Activated CD8-positive, alpha-beta memory T cell treated with anti-CD3 and anti-CD28 coated beads, Interleukin-2, amount 10 ng/mL, durations not matched to agents 7 days and 5 days (primary cell): ENCODE measurements around the gene SLPI. TPM values are rescaled to one million over a fixed set of nuclear protein-coding genes. Genes with fewer than 3 reads are reported as not detected.

Experiments used
- ATAC-seq: fragments of 150-1000 bp; cut with Tn5 transposase; one replicate; pipeline ENCODE4 v1.10.0; 2021; ENCODE audit warnings: moderate library complexity
- CTCF ChIA-PET: fragments of 350-600 bp; sonication (Branson Sonifier 250); formaldehyde crosslinking; loops from one replicate; lab custom pipeline; 2021; ENCODE audit warnings: antibody characterized with exemption; lab: Charles Lee
- DNase-seq: peaks from one replicate; pipeline ENCODE4 v3.0.0-alpha.2; 2020
- H3K27ac Mint-ChIP-seq: one replicate; pipeline ENCODE4 v1.8.0; 2021; ENCODE audit warnings: mild to moderate bottlenecking, mixed read lengths
- H3K27me3 Mint-ChIP-seq: one replicate; pipeline ENCODE4 v1.8.0; 2021; ENCODE audit warnings: mixed read lengths
- H3K36me3 Mint-ChIP-seq: one replicate; pipeline ENCODE4 v1.8.0; 2021; ENCODE audit warnings: mild to moderate bottlenecking, mixed read lengths
- H3K4me1 Mint-ChIP-seq: one replicate; pipeline ENCODE4 v1.8.0; 2021; ENCODE audit warnings: mixed read lengths
- H3K4me3 Mint-ChIP-seq: one replicate; pipeline ENCODE4 v1.8.0; 2021; ENCODE audit warnings: mild to moderate bottlenecking, moderate library complexity, mixed read lengths
- H3K9me3 Mint-ChIP-seq: one replicate; pipeline ENCODE4 v1.8.0; 2022; ENCODE audit warnings: low read depth, mixed read lengths
- total RNA-seq, 2 experiments: library from RNA; stranded (reverse); gene quantifications; one replicate each; pipeline ENCODE4 v1.2.3, GENCODE V29; 2021

The SLPI gene, protein sequence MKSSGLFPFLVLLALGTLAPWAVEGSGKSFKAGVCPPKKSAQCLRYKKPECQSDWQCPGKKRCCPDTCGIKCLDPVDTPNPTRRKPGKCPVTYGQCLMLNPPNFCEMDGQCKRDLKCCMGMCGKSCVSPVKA
- total RNA-seq, result not detected

DNA sequence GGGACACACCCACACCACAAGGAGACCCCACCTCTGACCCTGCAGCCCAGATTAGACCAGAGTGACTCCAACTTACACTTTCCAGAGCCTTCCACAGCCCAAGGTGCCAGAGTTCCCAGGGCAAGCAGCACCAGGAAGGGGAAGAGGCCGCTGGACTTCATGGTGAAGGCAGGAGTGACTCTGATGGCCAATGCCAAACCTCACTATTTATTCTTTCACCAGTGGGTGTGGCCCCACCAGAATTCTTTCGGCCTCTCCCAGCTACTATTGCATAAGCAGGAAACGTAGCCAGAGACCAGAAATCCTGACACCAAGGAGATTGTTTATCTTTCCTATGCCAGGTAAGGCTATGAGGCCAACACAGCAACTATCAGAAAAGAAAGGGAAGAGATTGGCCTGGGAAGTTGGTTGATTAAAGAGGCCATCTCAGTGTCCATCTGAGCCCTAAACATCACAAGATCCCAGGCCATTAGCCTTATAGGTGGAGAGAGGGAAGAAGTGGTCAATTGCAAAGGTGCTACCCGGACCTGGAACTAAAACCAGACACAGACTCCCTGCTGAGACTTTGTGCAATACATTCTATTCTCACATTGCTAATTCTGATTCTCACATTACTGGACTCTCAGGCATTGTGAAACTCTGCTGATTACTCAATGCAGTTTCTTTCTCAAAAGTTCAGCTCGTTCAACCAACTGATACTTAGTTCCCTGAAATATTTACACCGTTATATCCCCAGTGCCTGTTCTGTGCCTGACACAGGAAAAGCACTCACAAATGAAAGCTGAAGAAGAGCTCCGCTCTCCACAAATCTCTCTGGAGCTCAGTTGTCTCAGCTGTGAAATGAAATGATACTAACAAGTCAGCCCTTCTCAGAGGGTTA, at the start of gene SLPI:
TSS of gene SLPI (minus strand) at position 182 of the 880 bp plus-strand sequence. CDS start at position 161, 21 bp downstream.
- H3K27me3 Mint-ChIP-seq, result peaks cover 55% of the 10 kb centered on the region
- H3K9me3 Mint-ChIP-seq, result no peaks in the 10 kb centered on the region
- H3K27ac Mint-ChIP-seq, result no peak within 1 kb of the TSS
- DNase-seq, result no peak
- CTCF ChIA-PET, result interaction anchor here (0.8 to 1.6 kb wide), 3 partner anchors 39 to 114 kb away, joined by 3 read pairs; no protein-coding TSS in a partner anchor
- H3K4me3 Mint-ChIP-seq, result no peak within 1 kb of the TSS
- no peak for ATAC-seq
- peaks cover 9% of the 10 kb centered on the region for H3K4me1 Mint-ChIP-seq
- no peaks in the 10 kb centered on the region for H3K36me3 Mint-ChIP-seq

DNA sequence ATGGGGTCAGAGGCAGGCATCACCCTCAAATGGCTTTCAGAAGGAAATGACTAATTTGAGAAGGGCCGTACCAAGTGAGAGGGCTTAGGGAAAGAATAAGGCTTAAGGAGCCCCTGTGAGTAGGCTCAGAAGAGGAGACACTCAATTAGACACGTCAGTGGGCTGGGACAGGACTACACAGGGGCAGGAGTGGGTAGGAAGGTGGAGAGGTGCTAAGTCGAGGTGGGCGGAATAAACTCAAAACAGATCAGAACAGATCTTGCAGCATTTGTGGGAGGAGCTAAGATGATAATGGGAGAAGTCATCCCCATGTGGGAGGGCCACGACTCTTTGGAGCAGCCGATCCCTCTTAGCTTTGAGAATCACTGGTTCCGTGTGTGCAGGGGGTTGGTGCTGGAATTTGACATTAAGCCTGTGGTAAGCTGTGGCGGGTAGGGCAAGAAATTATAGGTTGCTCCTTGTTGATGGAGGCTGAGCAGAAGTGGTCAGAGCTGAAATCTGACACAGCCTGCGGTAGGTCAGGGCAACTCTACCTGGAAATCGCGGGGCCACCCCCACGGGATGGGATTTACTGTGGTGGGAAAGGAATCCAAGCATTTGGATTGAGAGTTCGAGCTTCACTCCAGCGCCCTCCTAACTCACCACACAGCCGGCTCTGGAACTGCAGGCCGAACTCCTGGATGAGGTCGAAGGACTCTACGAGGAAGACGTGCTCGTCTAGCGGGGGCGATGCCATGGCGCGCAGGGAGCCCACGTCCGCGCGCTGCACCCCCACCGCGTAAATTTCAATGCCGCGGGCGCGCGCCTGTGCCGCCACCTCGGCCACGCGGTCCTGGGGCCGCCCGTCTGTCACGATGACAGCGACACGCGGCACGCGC, 49.5 kb upstream of the SLPI start:
- ATAC-seq, result peak; percentile 33
- peak overlapping the region; percentile 35 for H3K27ac Mint-ChIP-seq
- peaks cover 42% of the 10 kb centered on the region for H3K4me1 Mint-ChIP-seq
- H3K36me3 Mint-ChIP-seq, result peaks cover 1% of the 10 kb centered on the region
- DNase-seq, result no peak
- H3K9me3 Mint-ChIP-seq, result no peaks in the 10 kb centered on the region
- peaks cover 29% of the 10 kb centered on the region for H3K27me3 Mint-ChIP-seq
- no peak overlapping the region for H3K4me3 Mint-ChIP-seq
- CTCF ChIA-PET, result interaction anchor here (0.7 to 4.9 kb wide), 10 partner anchors 8 to 255 kb away, joined by 3 to 67 read pairs (median 4); partner anchors contain the start of gene SYS1

DNA sequence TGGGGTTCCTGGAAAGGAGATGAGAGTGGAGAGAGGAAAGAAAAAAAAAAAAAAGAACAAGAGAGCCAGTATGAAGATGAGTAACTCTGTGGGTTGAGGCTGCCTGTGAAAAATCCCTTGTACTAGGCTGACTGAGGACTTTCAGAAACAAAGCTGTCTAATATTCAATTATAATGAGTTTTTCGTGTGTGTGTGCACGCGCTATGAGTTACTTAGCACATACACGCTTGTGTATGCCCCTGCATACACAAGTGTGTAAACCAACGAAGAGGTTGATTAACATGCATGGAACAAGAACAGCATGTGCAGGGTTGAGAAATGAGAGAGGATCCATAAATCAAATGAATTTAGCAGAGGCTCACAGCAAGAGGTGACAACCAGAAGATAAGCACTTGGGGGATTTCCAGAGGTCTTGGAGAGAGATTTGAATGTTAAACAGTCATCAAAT, 47.5 kb upstream of the SLPI start:
- Mint-ChIP-seq H3K9me3 (no peaks in the 10 kb centered on the region), H3K4me1 (peaks cover 42% of the 10 kb centered on the region), H3K4me3 (no peak overlapping the region), H3K36me3 (peaks cover 1% of the 10 kb centered on the region), H3K27ac (peak overlapping the region; percentile 56), H3K27me3 (peaks cover 28% of the 10 kb centered on the region)
- CTCF ChIA-PET, result interaction anchor here (0.7 to 4.9 kb wide), 11 partner anchors 9 to 619 kb away, joined by 3 to 67 read pairs (median 4); no protein-coding TSS in a partner anchor
- DNase-seq, result no peak
- ATAC-seq, result peak; percentile 62

DNA sequence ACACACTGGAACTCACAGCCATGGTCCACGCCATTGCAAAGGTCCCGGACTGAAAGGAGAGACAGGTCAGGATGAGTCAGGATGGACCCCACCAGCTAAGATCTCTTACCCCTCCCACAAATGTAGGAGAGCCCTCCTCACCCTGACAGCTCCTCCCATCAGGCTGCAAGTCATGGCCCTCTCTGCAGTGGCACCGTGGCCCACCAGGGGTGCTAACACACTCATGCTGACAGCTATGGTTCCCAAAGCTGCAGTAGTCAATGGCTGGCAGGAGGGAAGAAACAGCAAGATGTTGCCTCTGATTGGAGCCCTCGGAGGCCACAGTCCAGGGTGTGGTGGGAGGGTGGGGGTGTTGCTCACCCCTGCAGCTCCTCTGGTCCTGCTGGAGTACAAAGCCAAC, 46.6 kb upstream of the SLPI start:
- no peaks in the 10 kb centered on the region for H3K9me3 Mint-ChIP-seq
- ATAC-seq (peak; percentile 69), DNase-seq (peak; percentile 75)
- H3K36me3 Mint-ChIP-seq, result peaks cover 1% of the 10 kb centered on the region
- peaks cover 29% of the 10 kb centered on the region for H3K27me3 Mint-ChIP-seq
- CTCF ChIA-PET, result interaction anchor here (1.1 to 4.9 kb wide), 6 partner anchors 9 to 137 kb away, joined by 3 to 67 read pairs (median 14); no protein-coding TSS in a partner anchor
- no peak overlapping the region for H3K27ac Mint-ChIP-seq
- H3K4me3 Mint-ChIP-seq, result no peak overlapping the region
- H3K4me1 Mint-ChIP-seq, result peaks cover 42% of the 10 kb centered on the region

DNA sequence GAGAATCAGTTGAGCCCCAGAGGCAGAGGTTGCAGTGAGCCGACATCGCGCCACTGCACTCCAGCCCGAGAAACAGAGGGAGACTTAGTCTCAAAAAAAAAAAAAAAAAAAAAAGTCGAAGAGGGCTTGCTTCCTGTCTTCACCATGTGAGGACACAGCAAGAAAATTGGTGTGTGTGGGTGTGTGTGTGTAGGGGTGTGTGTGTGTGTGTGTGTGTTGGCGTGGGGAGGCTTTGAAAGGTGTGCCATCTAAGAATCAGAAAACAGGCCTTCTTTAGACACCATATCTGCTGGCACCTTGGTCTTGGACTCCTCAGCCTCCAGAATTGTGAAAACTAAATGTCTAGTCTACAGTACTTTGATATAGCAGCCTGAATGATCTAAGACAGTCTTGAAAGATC, 45.4 kb upstream of the SLPI start:
- no peak for ATAC-seq
- CTCF ChIA-PET, result interaction anchor here (0.7 to 4.9 kb wide), 4 partner anchors 9 to 723 kb away, joined by 3 to 45 read pairs (median 3); no protein-coding TSS in a partner anchor

DNA sequence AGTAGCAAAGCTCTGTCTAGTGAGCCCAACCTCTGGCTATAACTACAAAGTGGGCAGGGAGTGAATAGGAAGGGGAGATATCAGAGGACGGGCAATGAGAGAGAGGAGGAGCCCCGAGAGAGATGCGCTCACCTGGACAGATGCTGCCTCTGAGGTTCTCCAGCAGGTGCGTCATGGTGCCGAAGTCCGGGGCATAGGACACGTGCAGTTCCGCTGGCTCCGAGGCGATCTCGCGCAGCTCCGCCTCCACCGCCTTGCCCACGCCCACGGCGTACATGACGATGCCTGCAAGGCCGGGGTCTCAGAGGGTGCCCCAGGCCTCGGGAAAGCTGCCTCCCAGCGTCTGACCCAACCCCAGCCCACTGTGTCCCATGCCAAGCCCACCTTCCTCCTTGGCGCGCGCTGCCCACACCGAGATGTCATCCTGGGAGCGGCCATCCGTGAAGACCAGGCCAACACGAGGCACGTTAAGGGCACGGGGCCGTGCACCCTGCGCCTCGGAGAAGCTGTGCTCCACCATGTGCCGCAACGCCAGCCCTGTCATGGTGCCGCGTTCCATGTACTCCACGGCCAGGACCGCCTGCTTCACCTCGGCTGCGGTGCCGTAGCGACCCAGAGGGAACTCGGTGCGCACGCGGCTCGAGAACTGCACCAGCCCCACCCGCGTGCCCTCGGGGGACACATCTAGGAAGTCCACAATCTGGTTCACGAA, 43.6 kb upstream of the SLPI start:
- Mint-ChIP-seq H3K4me1 (peaks cover 32% of the 10 kb centered on the region), H3K27me3 (peaks cover 27% of the 10 kb centered on the region)
- CTCF ChIA-PET, result interaction anchor here (1.0 to 1.8 kb wide), 4 partner anchors 14 to 473 kb away, joined by 3 to 5 read pairs (median 3); no protein-coding TSS in a partner anchor

More for the DNA sequence above, 45.4 kb upstream of the SLPI start:
- H3K27ac Mint-ChIP-seq, result no peak overlapping the region
- H3K4me1 Mint-ChIP-seq, result peaks cover 42% of the 10 kb centered on the region
- H3K27me3 Mint-ChIP-seq, result peaks cover 27% of the 10 kb centered on the region
- no peak overlapping the region for H3K4me3 Mint-ChIP-seq
- H3K9me3 Mint-ChIP-seq, result peaks cover 2% of the 10 kb centered on the region
- DNase-seq, result no peak
- peaks cover 4% of the 10 kb centered on the region for H3K36me3 Mint-ChIP-seq

DNA sequence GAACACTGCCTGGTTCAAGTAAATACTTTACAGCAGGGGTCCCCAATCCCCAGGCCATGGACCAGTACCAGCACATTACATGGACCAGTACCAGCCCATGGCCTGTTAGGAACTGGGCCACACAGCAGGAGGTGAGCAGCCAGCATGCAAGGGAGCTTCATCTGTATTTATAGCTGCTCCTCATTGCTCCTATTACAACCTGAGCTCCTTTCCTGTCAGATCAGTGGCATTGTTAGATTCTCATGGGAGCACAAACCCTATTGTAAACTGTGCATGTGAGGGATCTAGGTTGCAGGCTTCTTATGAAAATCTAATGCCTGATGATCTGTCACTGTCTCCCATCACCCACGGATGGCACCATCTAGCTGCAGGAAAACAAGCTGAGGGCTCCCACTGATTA, 40.3 kb upstream of the SLPI start:
- DNase-seq (no peak), ATAC-seq (no peak)
- Mint-ChIP-seq H3K36me3 (peaks cover 2% of the 10 kb centered on the region), H3K4me1 (peaks cover 7% of the 10 kb centered on the region), H3K4me3 (no peak overlapping the region), H3K27ac (no peak overlapping the region), H3K27me3 (peaks cover 45% of the 10 kb centered on the region), H3K9me3 (peaks cover 2% of the 10 kb centered on the region)
- CTCF ChIA-PET, result interaction anchor here (0.6 to 6.1 kb wide), 42 partner anchors 8 to 497 kb away, joined by 3 to 84 read pairs (median 6); partner anchors contain the start of genes DNTTIP1, KCNS1, PIGT and SYS1

More for the DNA sequence above, 43.6 kb upstream of the SLPI start:
- no peak overlapping the region for H3K27ac Mint-ChIP-seq
- peaks cover 2% of the 10 kb centered on the region for H3K9me3 Mint-ChIP-seq
- ATAC-seq (no peak), DNase-seq (no peak)
- H3K36me3 Mint-ChIP-seq, result peaks cover 2% of the 10 kb centered on the region
- H3K4me3 Mint-ChIP-seq, result no peak overlapping the region

DNA sequence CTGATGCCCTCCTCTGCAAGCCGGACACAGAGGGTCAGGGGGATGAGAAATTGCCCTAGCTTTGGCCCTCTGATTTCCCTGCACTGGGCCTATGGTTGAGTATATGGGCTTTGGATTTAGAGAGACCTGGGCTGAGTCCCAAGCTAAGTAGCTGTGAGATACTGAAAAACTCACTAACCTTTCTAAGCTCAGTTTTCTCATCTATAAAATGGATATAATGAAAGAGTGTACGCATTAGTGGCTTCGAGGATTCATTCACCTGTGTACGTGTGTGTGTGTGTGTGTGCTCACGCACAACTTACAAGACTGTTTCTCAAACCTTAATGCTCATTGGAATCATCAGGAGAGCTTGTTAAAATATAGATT, 39.6 kb upstream of the SLPI start:
- ATAC-seq (no peak), DNase-seq (no peak)
- Mint-ChIP-seq H3K27ac (no peak overlapping the region), H3K4me3 (peak overlapping the region; percentile 65), H3K9me3 (peaks cover 2% of the 10 kb centered on the region), H3K36me3 (peaks cover 2% of the 10 kb centered on the region), H3K27me3 (peaks cover 45% of the 10 kb centered on the region), H3K4me1 (peaks cover 5% of the 10 kb centered on the region)
- CTCF ChIA-PET, result interaction anchor here (0.6 to 6.1 kb wide), 68 partner anchors 8 to 1250 kb away, joined by 3 to 84 read pairs (median 4); partner anchors contain the start of genes DNTTIP1, KCNS1, PI3 and PIGT

DNA sequence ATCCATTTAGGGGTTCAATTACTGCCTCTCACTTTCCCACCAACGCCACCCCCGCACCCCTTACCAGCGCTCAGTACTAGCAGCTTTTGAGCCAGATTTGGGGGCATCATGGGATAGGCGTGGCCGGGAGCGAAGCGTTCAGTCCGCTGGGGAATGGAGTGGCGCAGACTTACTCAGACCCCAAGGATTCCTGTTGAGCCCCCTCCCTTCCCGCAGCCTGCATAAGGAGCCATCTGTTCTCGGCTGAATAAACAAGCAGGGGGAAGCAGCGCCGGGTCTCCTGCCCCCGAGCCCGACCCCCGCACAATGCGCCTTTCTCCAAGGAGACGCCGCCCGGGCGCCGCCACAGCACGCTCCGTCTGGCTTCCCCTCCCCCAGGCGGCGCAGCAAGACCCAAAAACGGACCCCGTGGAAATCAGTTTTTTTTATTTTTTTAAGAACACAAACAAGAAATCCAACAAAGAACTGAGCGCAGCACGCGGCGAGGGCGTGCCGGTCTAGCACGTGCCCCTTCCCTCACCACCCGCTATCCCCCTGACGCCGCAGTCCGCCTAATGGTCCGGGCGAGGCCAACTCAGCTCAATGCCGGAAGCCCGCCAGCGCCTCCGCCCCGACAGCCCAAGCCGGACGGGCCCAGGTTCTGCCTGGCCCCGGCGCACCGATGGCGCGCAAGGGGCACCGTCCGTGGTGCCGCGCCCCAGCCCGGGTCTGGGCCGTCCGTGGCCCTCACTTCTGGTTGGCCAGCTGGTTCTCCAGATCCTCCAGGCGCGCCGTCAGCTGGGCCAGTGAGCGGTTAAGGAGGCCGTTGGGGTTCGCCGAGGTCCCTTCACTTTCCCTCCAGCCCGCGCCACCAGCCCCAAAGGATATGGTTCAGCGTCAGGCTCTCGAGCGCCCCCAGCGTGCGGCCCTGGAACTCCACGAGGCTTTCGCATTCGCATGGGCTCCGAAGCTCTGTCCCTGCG, 39.0 kb upstream of the SLPI start:
- Mint-ChIP-seq H3K36me3 (peaks cover 2% of the 10 kb centered on the region), H3K27ac (no peak overlapping the region), H3K9me3 (peaks cover 2% of the 10 kb centered on the region), H3K27me3 (peaks cover 49% of the 10 kb centered on the region), H3K4me1 (peaks cover 5% of the 10 kb centered on the region), H3K4me3 (peak overlapping the region; percentile 65)
- CTCF ChIA-PET, result interaction anchor here (0.6 to 6.1 kb wide), 73 partner anchors 9 to 1251 kb away, joined by 3 to 84 read pairs (median 4); partner anchors contain the start of genes DNTTIP1, KCNS1, MATN4 and PI3
- DNase-seq, result peak; percentile 88
- peak; percentile 94 for ATAC-seq

DNA sequence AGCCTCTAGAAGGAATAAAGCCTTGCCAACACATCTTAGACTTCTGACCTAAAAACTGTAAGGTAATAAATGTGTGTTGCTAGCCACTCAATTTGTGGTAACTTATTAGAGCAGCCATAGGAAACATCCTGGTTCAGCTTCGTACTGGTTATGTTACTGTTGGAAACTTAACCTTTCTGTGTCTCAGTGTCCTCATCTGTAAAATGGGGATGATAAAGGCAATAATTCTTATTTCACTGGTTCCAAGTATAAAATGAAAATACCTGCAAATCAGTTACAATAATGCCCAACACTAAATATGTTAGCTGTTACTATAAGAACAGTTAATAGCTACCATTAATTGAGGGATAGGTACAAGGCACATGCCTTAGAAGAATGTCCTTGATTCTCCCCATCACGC, 38.0 kb upstream of the SLPI start:
- ATAC-seq (no peak), DNase-seq (no peak)
- Mint-ChIP-seq H3K4me3 (peak overlapping the region; percentile 65), H3K4me1 (peaks cover 5% of the 10 kb centered on the region), H3K36me3 (peaks cover 2% of the 10 kb centered on the region), H3K9me3 (peaks cover 2% of the 10 kb centered on the region), H3K27me3 (peaks cover 51% of the 10 kb centered on the region), H3K27ac (no peak overlapping the region)
- CTCF ChIA-PET, result interaction anchor here (0.7 to 6.1 kb wide), 25 partner anchors 10 to 544 kb away, joined by 3 to 84 read pairs (median 8); partner anchors contain the start of genes KCNS1 and MATN4

DNA sequence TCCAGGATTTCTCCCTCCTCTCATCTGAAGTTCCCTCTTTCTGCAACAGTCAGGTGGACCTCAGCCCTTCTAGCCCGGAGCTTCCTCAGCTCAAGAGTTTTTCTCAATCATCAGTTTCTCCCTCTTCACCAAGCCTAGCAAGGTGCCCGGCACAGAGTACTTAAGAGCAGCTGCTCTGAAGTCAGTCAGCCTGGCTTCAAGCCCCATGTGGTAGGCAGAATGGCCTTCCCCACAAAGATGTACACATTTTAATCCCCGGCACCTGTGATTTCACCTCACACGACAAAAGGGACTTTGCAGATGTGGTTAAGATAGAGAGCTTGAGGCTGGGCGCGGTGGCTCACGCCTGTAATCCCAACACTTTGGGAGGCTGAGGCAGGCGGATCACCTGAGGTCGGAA, 37.2 kb upstream of the SLPI start:
- Mint-ChIP-seq H3K27me3 (peaks cover 54% of the 10 kb centered on the region), H3K4me1 (peaks cover 5% of the 10 kb centered on the region), H3K36me3 (peaks cover 2% of the 10 kb centered on the region), H3K9me3 (peaks cover 2% of the 10 kb centered on the region), H3K4me3 (no peak overlapping the region), H3K27ac (no peak overlapping the region)
- ATAC-seq, result no peak
- CTCF ChIA-PET, result interaction anchor here (0.9 to 6.1 kb wide), 24 partner anchors 8 to 479 kb away, joined by 3 to 84 read pairs (median 6); partner anchors contain the start of gene KCNS1
- DNase-seq, result no peak
